ENCODE results near the gene IFT27.

The IFT27 gene

GRCh38 chr22:36775964-36776669, at the start of gene IFT27:
IFT27 (minus strand) TSS chr22:36776119; CDS start chr22:36775707, 412 bp downstream.
- DNase-seq, result peak; percentile 99
- Mint-ChIP-seq H3K36me3 (no peaks in the 10 kb centered on the region), H3K9me3 (no peaks in the 10 kb centered on the region), H3K27me3 (no peaks in the 10 kb centered on the region), H3K4me3 (peak within 1 kb of the TSS; percentile 81), H3K27ac (peak within 1 kb of the TSS; percentile 90), H3K4me1 (peaks cover 26% of the 10 kb centered on the region)
- CTCF ChIA-PET, result interaction anchor here (1.0 to 3.8 kb wide), 6 partner anchors 19 to 245 kb away, joined by 4 to 18 read pairs (median 6); no protein-coding TSS in a partner anchor

GRCh38 chr22:36824655-36825054, 48.7 kb upstream of the IFT27 start:
- Mint-ChIP-seq H3K36me3 (no peaks in the 10 kb centered on the region), H3K4me1 (peaks cover 1% of the 10 kb centered on the region), H3K4me3 (no peak overlapping the region), H3K9me3 (no peaks in the 10 kb centered on the region), H3K27ac (no peak overlapping the region), H3K27me3 (peaks cover 64% of the 10 kb centered on the region)
- CTCF ChIA-PET, result no interaction called here
- DNase-seq, result no peak

- CTCF ChIA-PET, result interaction anchor here (1.7 kb wide), 1 partner anchor 33 kb away, joined by 5 read pairs; no protein-coding TSS in a partner anchor
- no peaks in the 10 kb centered on the region for H3K4me1 Mint-ChIP-seq
- no peak overlapping the region for H3K27ac Mint-ChIP-seq
- no peaks in the 10 kb centered on the region for H3K9me3 Mint-ChIP-seq
- no peak overlapping the region for H3K4me3 Mint-ChIP-seq
- H3K27me3 Mint-ChIP-seq, result peaks cover 68% of the 10 kb centered on the region
- no peaks in the 10 kb centered on the region for H3K36me3 Mint-ChIP-seq
- DNase-seq, result no peak
Observed at GRCh38 chr22:36823186-36823839, 47.4 kb upstream of the IFT27 start.

GRCh38 chr22:36822581-36822980, 46.7 kb upstream of the IFT27 start:
- Mint-ChIP-seq H3K4me3 (no peak overlapping the region), H3K27me3 (peaks cover 73% of the 10 kb centered on the region), H3K4me1 (peaks cover 2% of the 10 kb centered on the region), H3K36me3 (no peaks in the 10 kb centered on the region), H3K9me3 (no peaks in the 10 kb centered on the region), H3K27ac (no peak overlapping the region)
- CTCF ChIA-PET, result interaction anchor here (1.7 kb wide), 1 partner anchor 34 kb away, joined by 5 read pairs; no protein-coding TSS in a partner anchor
- DNase-seq, result no peak

- Mint-ChIP-seq H3K9me3 (no peaks in the 10 kb centered on the region), H3K36me3 (no peaks in the 10 kb centered on the region), H3K4me1 (peaks cover 10% of the 10 kb centered on the region), H3K4me3 (no peak overlapping the region), H3K27me3 (peaks cover 90% of the 10 kb centered on the region), H3K27ac (no peak overlapping the region)
- CTCF ChIA-PET, result interaction anchor here (1.0 kb wide), 1 partner anchor 37 kb away, joined by 3 read pairs; no protein-coding TSS in a partner anchor
- DNase-seq, result no peak
Observed at GRCh38 chr22:36819112-36819511, 43.2 kb upstream of the IFT27 start.

- Mint-ChIP-seq H3K4me1 (peaks cover 10% of the 10 kb centered on the region), H3K27ac (no peak overlapping the region), H3K36me3 (no peaks in the 10 kb centered on the region), H3K27me3 (peaks cover 90% of the 10 kb centered on the region), H3K9me3 (no peaks in the 10 kb centered on the region), H3K4me3 (no peak overlapping the region)
- CTCF ChIA-PET, result interaction anchor here (1.0 kb wide), 1 partner anchor 38 kb away, joined by 3 read pairs; no protein-coding TSS in a partner anchor
- DNase-seq, result no peak
Observed at GRCh38 chr22:36818010-36818642, 42.2 kb upstream of the IFT27 start.

GRCh38 chr22:36817525-36817848, 41.6 kb upstream of the IFT27 start:
- no peak overlapping the region for H3K27ac Mint-ChIP-seq
- peaks cover 10% of the 10 kb centered on the region for H3K4me1 Mint-ChIP-seq
- CTCF ChIA-PET, result no interaction called here
- H3K27me3 Mint-ChIP-seq, result peaks cover 89% of the 10 kb centered on the region
- H3K36me3 Mint-ChIP-seq, result no peaks in the 10 kb centered on the region
- no peaks in the 10 kb centered on the region for H3K9me3 Mint-ChIP-seq
- no peak for DNase-seq
- no peak overlapping the region for H3K4me3 Mint-ChIP-seq

GRCh38 chr22:36816636-36817524, 41.0 kb upstream of the IFT27 start, which contains the start of gene PVALB:
PVALB (minus strand) TSS chr22:36817035; CDS start chr22:36817005, 30 bp downstream.
- DNase-seq, result no peak
- H3K4me1 Mint-ChIP-seq, result peaks cover 10% of the 10 kb centered on the region
- H3K4me3 Mint-ChIP-seq, result no peak within 1 kb of the TSS
- H3K27me3 Mint-ChIP-seq, result peaks cover 90% of the 10 kb centered on the region
- no peak within 1 kb of the TSS for H3K27ac Mint-ChIP-seq
- CTCF ChIA-PET, result no interaction called here
- no peaks in the 10 kb centered on the region for H3K9me3 Mint-ChIP-seq
- H3K36me3 Mint-ChIP-seq, result no peaks in the 10 kb centered on the region

GRCh38 chr22:36816339-36816635, 40.4 kb upstream of the IFT27 start:
- H3K27ac Mint-ChIP-seq, result no peak overlapping the region
- H3K27me3 Mint-ChIP-seq, result peaks cover 95% of the 10 kb centered on the region
- H3K9me3 Mint-ChIP-seq, result no peaks in the 10 kb centered on the region
- no peaks in the 10 kb centered on the region for H3K36me3 Mint-ChIP-seq
- H3K4me1 Mint-ChIP-seq, result peaks cover 10% of the 10 kb centered on the region
- CTCF ChIA-PET, result no interaction called here
- no peak overlapping the region for H3K4me3 Mint-ChIP-seq
- DNase-seq, result no peak

- peaks cover 10% of the 10 kb centered on the region for H3K4me1 Mint-ChIP-seq
- H3K27ac Mint-ChIP-seq, result no peak overlapping the region
- no peaks in the 10 kb centered on the region for H3K36me3 Mint-ChIP-seq
- H3K9me3 Mint-ChIP-seq, result no peaks in the 10 kb centered on the region
- CTCF ChIA-PET, result no interaction called here
- H3K4me3 Mint-ChIP-seq, result no peak overlapping the region
- DNase-seq, result no peak
- peaks cover 89% of the 10 kb centered on the region for H3K27me3 Mint-ChIP-seq
Observed at GRCh38 chr22:36815558-36816338, 39.8 kb upstream of the IFT27 start.

GRCh38 chr22:36814801-36815200, 38.9 kb upstream of the IFT27 start:
- no peak for DNase-seq
- peaks cover 13% of the 10 kb centered on the region for H3K4me1 Mint-ChIP-seq
- H3K27me3 Mint-ChIP-seq, result peaks cover 80% of the 10 kb centered on the region
- no peaks in the 10 kb centered on the region for H3K9me3 Mint-ChIP-seq
- no peak overlapping the region for H3K27ac Mint-ChIP-seq
- no peak overlapping the region for H3K4me3 Mint-ChIP-seq
- CTCF ChIA-PET, result no interaction called here
- H3K36me3 Mint-ChIP-seq, result no peaks in the 10 kb centered on the region

GRCh38 chr22:36811094-36811800, 35.3 kb upstream of the IFT27 start:
- Mint-ChIP-seq H3K27me3 (peaks cover 49% of the 10 kb centered on the region), H3K36me3 (no peaks in the 10 kb centered on the region), H3K27ac (no peak overlapping the region), H3K9me3 (no peaks in the 10 kb centered on the region), H3K4me1 (peaks cover 36% of the 10 kb centered on the region), H3K4me3 (no peak overlapping the region)
- DNase-seq, result no peak
- CTCF ChIA-PET, result interaction anchor here (1.0 to 1.2 kb wide), 2 partner anchors 46 to 120 kb away, joined by 3 read pairs; no protein-coding TSS in a partner anchor

- H3K27me3 Mint-ChIP-seq, result peaks cover 39% of the 10 kb centered on the region
- no peak overlapping the region for H3K27ac Mint-ChIP-seq
- H3K36me3 Mint-ChIP-seq, result no peaks in the 10 kb centered on the region
- CTCF ChIA-PET, result interaction anchor here (1.0 to 1.8 kb wide), 4 partner anchors 22 to 47 kb away, joined by 3 to 6 read pairs (median 4); no protein-coding TSS in a partner anchor
- peaks cover 30% of the 10 kb centered on the region for H3K4me1 Mint-ChIP-seq
- no peaks in the 10 kb centered on the region for H3K9me3 Mint-ChIP-seq
- H3K4me3 Mint-ChIP-seq, result no peak overlapping the region
- no peak for DNase-seq
Observed at GRCh38 chr22:36809351-36809750, 33.4 kb upstream of the IFT27 start.
